ACHN (cell line): ENCODE measurements around the gene MAMLD1.
"Not testable (repeated sequence)": the region's sequence is repeated elsewhere in the genome, so short reads cannot be mapped to it uniquely, and the experiment has no call there.

ENCODE experiments used
- DNase-seq: peaks from one replicate; pipeline ENCODE4 v3.0.0-alpha.2; 2015
- in situ Hi-C: cut with HindIII; loops from 2 replicates; pipeline ENCODE4 v1.10.0; 2017; ENCODE audit warnings: low sequenced_read_pairs, low pct_ligation_motif_present, low pct_unique_long_range_greater_than_20kb

MAMLD1 gene

GRCh38 chrX:150362599-150363481 is at the start of gene MAMLD1:
TSS of gene MAMLD1 (plus strand) at chrX:150363317. CDS start at chrX:150445517, 82,200 bp downstream.
- in situ Hi-C loops, result no loop called here
- DNase-seq, result peak; percentile 68

- in situ Hi-C loops, result no loop called here
- DNase-seq, result no peak
Measured at GRCh38 chrX:150313514-150313913, 49.6 kb upstream of the MAMLD1 start.

GRCh38 chrX:150314186-150314585 is 48.9 kb upstream of the MAMLD1 start:
- in situ Hi-C loops, result no loop called here
- DNase-seq, result no peak

DNA sequence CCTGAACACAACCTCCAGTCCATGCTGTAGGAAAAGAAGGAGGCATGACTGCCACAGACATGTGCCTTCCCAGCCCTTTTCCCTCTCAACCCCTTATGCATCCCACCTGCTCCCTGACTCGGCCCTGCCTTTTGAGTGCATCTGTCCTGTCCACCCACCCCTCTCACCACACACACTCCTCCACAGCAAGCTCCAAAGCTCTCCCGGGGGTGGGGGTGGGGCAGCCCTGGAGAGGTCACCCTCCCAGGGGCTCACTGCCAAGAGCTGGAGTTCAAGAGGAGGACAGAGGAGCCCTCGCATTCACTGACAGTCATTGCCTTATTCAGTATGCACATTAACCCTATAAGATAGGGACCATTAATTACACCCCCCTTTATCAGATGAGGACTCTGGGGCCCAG is 46.6 kb upstream of the MAMLD1 start:
- in situ Hi-C loops, result no loop called here
- no peak for DNase-seq

DNA sequence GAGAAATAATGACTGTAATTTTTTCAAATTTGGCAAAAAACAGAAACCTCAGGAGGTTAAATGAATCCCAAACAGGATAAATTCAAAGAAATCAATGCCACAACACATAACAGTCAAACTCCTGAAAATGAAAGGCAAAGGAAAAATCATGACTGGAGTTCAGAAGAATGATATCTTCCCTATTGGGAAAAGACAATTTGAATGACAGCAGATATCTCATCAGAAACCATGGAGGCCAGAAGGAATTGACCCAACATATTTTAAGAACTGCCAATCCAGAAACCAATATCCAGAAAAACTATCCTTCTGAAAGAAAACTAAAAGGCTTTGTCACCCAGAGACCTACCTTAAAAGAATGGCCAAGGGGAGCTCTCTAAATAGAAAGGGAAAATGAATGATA is 40.1 kb upstream of the MAMLD1 start:
- in situ Hi-C loops, result no loop called here
- no peak for DNase-seq

- in situ Hi-C loops, result no loop called here
Measured at GRCh38 chrX:150324035-150324728, 38.9 kb upstream of the MAMLD1 start.

DNA sequence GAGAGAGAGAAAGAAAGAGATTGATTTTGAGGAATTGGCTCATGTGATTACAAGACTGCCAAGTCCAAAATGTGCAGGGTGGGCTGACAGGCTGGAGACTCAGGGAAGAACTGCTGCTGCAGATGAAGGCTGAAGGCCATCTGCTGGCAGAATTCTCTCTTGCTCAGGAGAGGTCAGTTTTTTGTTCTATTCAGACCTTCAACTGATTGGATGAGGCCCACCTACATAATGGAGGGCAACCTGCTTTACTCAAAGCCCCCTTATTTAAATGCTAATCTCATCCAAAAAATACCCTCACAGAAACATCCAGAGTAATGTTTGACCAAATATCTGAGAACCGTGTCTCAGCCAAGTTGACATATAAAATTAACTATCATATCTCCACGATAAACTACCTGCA is 38.2 kb upstream of the MAMLD1 start:
- in situ Hi-C loops, result no loop called here
- no peak for DNase-seq

More at GRCh38 chrX:150324035-150324728, 38.9 kb upstream of the MAMLD1 start:
- peak; percentile 44 for DNase-seq

- no peak for DNase-seq
- in situ Hi-C loops, result no loop called here
Measured at GRCh38 chrX:150326541-150327247, 36.4 kb upstream of the MAMLD1 start.

DNA sequence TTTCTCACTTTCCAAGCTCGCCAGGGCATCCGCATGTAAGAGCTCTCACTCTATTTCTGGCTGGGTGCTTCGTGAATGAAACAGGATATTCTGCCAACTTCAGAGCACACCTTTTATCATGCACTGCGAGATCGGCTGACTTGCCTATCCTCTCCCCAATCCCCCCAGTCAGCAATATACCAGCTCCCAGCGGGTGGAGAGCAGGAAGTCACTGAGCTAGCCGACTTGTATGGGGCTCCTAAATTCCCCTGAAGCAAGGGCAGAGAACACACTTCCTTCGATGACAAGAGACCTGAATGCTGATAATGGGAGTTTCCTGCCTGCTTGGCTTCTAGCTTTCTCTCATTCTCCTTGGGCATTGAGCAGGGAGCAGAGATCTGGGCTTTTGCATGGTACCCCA is 33.8 kb upstream of the MAMLD1 start:
- in situ Hi-C loops, result no loop called here
- no peak for DNase-seq

- DNase-seq, result no peak
- in situ Hi-C loops, result no loop called here
Measured at GRCh38 chrX:150329868-150330267, 33.2 kb upstream of the MAMLD1 start.

- DNase-seq, result no peak
- in situ Hi-C loops, result no loop called here
Measured at GRCh38 chrX:150332023-150332422, 31.1 kb upstream of the MAMLD1 start.

GRCh38 chrX:150334100-150334499 is 29.0 kb upstream of the MAMLD1 start:
- in situ Hi-C loops, result no loop called here
- DNase-seq, result no peak

DNA sequence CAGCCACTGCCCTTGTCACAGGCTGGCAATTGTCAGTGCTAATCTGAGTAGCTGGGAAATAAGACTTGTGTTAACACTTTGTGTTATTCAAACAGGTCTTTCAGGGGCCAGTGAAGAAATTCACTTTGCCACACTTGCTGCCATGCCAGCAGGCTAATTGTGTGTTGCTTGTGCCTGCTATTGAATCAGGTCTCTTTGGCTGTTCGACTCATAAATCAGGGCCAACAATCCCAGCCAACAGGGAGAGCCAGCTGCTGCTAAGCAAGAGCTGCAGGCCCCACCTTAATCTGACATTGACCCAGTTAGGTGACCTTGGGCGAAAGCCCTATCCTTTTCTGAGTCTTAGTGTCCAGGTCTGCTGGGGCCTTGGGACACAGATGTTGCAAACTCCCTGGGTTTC is 28.1 kb upstream of the MAMLD1 start:
- DNase-seq, result no peak
- in situ Hi-C loops, result no loop called here

DNA sequence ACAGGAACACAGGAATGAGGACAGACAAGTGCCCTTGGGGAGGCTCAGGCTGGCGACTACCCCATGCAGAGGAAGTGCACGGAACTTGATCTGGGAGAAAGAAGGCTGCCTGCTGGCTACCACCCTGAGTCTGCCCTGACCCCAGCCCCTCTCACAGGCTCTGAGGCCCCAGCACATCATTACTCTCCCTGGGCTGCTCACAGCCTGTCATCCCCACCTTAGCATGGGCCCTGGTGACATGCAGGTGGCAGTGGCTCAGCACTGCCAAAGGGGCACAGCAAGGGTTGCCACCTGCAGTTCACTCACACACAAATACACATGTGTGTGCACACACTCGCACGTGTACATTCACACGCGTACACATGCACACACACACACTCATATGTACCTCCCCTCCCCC is 26.1 kb upstream of the MAMLD1 start:
- DNase-seq, result no peak
- in situ Hi-C loops, result no loop called here

DNA sequence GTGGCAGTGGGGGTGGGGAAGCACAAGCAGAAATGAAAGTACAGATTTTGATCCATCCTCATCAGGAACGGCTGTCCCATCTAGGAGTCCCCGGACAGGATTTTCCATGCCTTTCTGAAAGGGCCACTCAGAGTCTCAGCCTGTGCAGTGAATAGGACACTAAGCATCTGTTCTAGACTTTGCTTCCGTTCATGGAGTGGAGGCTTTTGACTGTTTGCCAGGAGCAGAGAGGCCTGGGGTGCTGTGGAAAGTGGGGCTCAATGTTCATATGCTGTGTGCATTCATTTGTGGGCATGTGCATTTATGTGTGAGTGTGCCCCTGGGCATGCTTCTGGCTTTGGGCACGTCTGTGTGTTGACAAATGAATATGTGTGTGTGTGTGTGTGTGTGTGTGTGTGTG is 25.6 kb upstream of the MAMLD1 start:
- no peak for DNase-seq
- in situ Hi-C loops, result no loop called here

GRCh38 chrX:150338615-150339014 is 24.5 kb upstream of the MAMLD1 start:
- in situ Hi-C loops, result no loop called here
- DNase-seq, result no peak

DNA sequence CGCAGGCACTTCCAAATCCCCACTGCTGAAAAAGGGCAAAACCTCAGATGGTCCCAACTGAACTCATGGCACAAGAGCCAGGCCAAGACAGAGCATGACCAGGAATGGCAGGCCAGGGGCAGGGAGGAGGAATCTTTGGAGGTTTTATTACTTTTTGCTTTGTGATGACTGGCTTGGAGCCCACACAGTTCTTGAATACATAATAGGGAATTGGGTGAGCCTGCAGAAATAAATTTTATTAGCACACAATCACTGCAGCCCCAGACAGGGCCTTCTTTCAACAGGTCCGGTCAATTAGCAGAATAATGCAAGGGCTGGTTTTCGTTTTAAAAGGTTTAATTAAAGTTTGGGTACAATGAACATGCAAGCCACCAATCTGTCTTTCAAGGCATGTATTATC is 23.4 kb upstream of the MAMLD1 start:
- in situ Hi-C loops, result no loop called here
- DNase-seq, result no peak

DNA sequence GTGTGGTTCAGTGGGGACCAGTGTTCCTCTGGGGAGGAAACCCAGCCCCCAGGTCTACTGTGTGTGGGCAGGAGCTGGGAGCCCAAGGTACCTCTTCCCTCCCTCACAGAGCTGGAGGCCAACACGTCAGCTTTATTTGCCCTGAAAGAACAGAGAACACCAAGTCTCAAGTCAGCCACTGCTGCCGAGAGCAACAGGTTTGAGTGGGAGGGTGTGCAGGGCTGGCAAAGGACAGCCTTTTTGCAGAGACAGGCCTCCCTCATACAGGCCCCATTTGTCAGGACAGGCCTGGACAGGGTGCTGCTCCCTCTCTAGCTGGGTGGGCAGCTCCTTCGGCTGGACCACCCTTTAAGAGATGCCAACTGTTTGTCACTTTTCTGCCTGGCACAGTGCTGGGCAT is 22.8 kb upstream of the MAMLD1 start:
- in situ Hi-C loops, DNase-seq: not testable (repeated sequence)

DNA sequence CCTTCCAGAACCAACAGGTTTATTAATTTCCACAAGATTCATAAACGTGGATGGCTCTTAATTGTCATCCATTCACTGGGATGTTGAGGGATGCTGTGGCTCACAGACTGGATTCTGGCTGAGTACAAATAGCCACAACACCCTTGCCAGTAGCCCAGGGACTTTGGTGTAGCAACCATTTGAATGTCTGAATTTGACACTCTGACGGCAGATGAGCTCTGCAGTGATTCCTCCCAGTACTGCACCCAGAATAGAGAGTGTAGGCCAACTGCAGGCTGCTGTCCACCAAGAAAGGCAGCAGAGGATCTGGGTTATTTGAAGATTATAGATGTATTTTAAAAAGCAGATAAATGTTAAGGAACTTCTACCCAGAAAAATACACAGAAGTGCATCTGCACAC is 15.6 kb upstream of the MAMLD1 start:
- DNase-seq, result no peak
- in situ Hi-C loops, result no loop called here
